Retinal pigment epithelial cell (primary cell): ENCODE measurements around the gene SARNP.

Experiments used
- DNase-seq: peaks from one replicate; pipeline ENCODE4 v3.0.0-alpha.2; 2010; ENCODE audit warnings: low read depth
- H3K4me3 ChIP-seq: 2 replicates; pipeline ENCODE4 v1.5.1; 2011; ENCODE audit warnings: mild to moderate bottlenecking, low read length, control low read depth, moderate library complexity
- TF ChIP-seq, protein P1 (sequence below): conservative IDR thresholded peaks from 2 replicates; pipeline ENCODE4 v1.5.1; 2011; ENCODE audit warnings: low read depth, low read length, control low read depth, inconsistent platforms

The SARNP gene

DNA sequence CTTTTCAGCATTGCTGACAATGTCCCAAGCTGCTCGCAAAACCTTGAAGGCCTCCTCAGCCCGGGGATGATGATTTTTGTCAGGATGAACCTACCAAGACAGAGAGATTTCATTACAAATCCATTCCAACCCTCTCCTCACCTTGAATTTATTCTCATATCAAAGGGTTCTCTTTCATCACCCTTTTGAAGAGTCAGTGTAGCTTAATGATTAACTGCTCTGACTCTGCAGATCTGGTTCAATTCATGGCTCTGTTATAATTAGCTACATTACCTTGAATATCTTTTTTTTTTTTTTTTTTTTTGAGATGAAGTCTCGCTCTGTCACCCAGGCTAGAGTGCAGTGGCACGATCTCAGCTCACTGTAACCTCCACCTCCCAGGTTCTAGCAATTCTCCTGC, 5.9 kb upstream of the SARNP start:
- no peak overlapping the region for H3K4me3 ChIP-seq
- DNase-seq = no peak
- TF ChIP-seq, protein P1, sequence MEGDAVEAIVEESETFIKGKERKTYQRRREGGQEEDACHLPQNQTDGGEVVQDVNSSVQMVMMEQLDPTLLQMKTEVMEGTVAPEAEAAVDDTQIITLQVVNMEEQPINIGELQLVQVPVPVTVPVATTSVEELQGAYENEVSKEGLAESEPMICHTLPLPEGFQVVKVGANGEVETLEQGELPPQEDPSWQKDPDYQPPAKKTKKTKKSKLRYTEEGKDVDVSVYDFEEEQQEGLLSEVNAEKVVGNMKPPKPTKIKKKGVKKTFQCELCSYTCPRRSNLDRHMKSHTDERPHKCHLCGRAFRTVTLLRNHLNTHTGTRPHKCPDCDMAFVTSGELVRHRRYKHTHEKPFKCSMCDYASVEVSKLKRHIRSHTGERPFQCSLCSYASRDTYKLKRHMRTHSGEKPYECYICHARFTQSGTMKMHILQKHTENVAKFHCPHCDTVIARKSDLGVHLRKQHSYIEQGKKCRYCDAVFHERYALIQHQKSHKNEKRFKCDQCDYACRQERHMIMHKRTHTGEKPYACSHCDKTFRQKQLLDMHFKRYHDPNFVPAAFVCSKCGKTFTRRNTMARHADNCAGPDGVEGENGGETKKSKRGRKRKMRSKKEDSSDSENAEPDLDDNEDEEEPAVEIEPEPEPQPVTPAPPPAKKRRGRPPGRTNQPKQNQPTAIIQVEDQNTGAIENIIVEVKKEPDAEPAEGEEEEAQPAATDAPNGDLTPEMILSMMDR = no peak

DNA sequence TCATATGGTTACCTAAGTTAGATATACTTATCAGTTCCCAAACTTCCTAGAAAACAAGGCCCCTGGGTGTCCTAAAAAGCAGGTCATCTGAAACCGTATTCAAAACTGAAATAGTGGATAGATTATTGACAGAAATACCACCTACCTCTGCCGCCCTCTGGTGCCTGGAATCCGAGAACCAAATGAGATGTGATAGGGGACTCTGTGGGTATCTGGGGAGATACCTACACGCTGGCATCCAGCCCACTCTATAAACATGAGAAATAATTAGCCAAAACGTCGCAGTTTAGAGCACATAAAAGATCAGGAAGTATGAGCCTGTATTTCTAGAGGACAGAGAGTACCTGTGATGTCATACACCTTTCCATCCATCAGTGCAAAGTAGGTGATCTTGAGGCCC, 4.7 kb upstream of the SARNP start:
- H3K4me3 ChIP-seq = no peak overlapping the region
- TF ChIP-seq, protein P1 = peak; percentile 44
- DNase-seq = no peak

DNA sequence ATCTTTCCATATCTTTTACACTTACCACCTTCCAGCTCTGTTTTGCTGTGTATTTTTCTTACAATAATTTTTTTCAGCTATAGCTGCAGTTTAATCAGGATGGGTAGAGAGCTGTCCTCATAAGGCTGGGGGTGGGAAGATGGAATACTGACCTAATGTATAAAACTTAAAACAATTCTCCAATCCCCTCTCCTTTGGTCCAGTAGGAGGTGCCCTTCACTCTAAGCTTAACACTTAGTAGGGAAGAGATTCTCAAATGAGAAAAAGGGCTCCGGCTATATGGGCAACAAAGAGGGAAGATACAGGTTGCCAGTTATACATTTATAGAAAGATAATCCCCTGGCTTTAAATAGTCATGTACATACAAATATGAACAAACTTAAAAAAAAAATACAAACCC, 3.2 kb upstream of the SARNP start:
- no peak overlapping the region for H3K4me3 ChIP-seq
- DNase-seq = no peak
- TF ChIP-seq, protein P1 = peak; percentile 36

DNA sequence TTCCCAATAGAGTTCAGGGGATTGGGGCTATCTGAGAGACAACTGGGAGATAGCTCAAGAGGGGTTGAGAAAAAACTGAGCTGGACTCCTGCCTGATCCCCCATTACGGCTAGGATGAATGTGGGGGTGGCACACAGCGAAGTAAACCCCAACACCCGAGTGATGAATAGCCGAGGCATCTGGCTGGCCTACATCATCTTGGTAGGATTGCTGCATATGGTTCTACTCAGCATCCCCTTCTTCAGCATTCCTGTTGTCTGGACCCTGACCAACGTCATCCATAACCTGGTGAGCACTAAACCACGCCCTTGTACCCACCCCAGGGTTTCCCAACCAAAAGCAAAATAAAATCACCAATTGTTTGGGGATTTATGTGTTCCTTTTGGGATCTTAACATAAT, 1.4 kb upstream of the SARNP start:
- DNase-seq = no peak
- TF ChIP-seq, protein P1 = no peak
- H3K4me3 ChIP-seq = peak overlapping the region; percentile 100

DNA sequence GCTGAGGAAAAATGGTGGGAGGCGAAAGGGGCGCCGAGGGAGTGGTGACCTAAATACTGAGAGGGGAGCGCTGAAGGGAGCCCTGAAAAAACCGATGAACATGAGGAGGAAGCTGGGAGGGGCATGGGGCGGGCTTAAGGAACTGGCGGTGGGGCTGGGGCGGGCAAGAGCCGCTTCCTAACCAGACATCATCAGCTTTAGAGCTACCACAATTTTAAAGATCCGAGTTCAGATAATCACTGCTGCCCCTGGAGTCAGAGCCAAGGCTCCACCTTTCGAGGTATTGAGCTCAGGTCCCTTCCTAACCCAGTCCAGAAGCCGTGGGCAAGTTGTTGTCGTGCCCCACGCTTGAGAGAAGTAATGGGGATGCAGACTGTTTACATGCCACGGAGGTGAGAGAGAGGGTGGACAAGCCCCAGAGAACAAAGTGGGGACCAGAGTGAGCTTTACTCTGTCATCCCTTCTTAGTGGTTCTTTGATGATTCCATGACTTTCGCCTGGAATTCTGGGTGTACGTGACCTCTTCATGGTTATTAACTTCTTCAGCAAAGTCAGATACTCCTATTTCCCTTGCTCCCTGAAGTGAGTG, 710 bp upstream of the SARNP start:
- no peak for DNase-seq
- TF ChIP-seq, protein P1 = no peak
- peak overlapping the region; percentile 100 for H3K4me3 ChIP-seq

DNA sequence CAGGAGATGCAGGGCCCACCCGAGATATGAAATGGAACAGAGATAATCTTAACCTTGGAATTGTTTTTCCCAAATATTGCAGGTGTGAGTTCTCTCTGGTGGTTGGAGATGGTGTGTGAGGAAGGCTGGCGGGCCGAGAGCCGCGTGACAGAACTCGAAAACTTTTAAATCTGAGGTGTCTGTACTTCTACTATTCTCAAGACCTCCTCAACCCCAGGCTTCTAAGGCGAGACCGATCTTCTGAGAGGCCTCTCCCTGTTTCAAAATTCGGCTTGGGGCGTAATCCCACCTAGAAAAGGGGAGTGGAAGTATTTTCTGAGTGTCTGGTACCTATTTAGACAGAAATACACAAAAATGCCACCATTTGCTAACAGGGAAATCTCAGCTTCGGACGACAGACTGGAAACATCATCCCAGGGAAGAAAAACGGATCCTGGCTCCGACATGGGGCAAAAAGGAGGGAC, 611 bp downstream of the SARNP start:
- H3K4me3 ChIP-seq = peak overlapping the region; percentile 100
- TF ChIP-seq, protein P1 = no peak
- no peak for DNase-seq

DNA sequence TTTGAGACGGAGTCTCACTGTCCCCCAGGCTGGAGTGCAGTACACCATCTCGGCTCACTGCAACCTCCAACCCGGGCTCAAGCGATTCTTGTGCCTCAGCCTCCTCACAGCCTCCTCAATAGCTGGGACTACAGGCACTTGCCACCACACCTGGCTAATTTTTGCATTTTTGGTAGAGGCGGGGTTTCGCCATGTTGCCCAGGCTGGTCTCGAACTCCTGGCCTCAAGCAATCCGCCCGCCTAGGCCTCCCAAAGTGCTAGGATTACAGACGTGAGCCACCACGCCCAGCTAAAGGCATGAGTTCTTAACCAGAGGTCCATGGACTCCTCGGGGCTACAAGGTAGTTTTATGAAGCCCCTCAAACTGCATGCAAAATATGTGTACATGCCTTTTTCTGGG, 2.1 kb downstream of the SARNP start:
- TF ChIP-seq, protein P1 = no peak
- H3K4me3 ChIP-seq = no peak overlapping the region
- DNase-seq = no peak
